Kasumi-1 (cell line): Measurements from ENCODE around the gene C19orf44.
"Not testable (repeated sequence)": the region's sequence is repeated elsewhere in the genome, so short reads cannot be mapped to it uniquely, and the experiment has no call there.

Experiments
- DNase-seq, 2 experiments: peaks; one replicate each; lab custom pipeline; 2025; lab: John Stamatoyannopoulos, UW

The C19orf44 gene

DNA sequence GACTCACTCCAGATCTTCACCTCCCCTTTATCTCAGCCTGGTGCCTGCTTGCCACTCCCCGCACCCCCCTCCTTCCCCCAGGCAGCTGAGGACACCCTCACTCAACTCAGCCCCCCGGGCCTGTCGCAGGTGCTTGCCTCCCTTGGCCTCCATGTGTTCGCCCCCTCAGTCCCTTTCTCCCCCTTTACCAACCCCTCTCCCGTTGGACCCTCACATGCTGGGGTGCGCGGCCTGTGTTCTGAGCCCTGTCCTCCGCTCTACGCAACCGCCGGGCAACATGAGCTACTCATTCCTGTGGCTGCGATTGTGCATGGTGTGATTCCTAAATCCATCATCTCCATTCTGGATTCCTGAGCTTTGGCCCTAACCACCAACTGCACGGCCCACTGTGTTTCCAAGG, 40.9 kb downstream of the C19orf44 start:
- no peak for DNase-seq

- DNase-seq = no peak
Observed at GRCh38 chr19:16540948-16541347, 44.8 kb downstream of the C19orf44 start.

- DNase-seq = peak in 1 of 2 experiments; percentile 33
Observed at GRCh38 chr19:16541526-16542044, 45.4 kb downstream of the C19orf44 start.

- peak; percentile 93 to 94 for DNase-seq
Observed at GRCh38 chr19:16542045-16542909, 46.1 kb downstream of the C19orf44 start, which contains the start of gene CHERP. CHERP (minus strand) TSS chr19:16542437; CDS start chr19:16542378, 59 bp downstream.

GRCh38 chr19:16542910-16543472, 46.8 kb downstream of the C19orf44 start:
- peak; percentile 33 to 48 for DNase-seq

DNA sequence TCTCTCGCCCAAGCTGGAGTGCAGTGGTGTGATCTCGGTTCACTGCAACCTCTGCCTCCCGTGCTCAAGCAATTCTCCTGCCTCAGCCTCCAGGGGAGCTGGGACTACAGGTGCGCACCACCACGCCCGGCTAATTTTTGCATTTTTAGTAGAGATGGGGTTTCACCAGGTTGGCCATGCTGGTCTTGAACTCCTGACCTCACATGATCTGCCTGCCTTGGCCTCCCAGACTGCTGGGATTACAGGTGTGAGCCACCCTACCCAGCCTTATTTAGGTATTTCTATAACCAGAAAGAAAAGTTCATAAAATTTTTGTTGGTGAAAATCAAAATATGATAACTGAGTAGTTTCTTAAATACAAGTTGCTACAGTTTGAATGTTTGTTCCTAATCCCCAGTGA, 47.5 kb downstream of the C19orf44 start:
- not testable (repeated sequence) for DNase-seq

DNA sequence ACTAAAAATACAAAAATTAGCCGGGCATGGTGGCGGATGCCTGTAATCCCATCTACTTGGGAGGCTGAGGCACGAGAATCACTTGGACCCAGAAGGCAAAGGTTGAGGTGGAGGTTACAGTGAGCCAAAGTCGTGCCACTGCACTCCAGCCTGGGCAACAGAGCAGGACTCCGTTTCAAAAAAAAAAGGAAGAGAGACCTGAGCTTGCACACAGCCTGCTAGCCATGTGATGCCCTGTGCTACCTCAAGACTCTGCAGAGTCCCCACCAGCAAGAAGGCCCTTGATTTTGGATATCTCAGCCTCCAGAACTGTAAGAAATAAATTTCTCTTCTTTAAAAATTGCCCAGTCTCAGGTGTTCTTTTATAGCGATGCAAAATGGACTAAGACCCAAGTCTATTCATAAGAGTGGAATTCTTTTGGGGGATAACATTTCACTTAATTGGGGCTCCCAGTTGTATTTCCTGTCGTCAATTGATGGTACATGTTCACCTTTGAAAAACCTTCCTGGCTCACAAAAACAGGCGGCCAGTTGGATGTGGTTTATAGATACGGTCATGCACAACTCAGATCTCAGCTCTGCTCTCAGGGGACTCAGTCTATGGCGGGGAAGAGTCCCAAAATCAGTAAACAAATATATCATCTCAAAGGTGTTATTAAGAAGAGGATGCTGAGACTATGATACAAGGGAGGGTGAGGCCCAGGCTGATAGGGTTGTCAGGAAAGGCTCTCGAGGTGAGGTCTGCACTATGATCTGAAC, 48.5 kb downstream of the C19orf44 start:
- DNase-seq = no peak

DNA sequence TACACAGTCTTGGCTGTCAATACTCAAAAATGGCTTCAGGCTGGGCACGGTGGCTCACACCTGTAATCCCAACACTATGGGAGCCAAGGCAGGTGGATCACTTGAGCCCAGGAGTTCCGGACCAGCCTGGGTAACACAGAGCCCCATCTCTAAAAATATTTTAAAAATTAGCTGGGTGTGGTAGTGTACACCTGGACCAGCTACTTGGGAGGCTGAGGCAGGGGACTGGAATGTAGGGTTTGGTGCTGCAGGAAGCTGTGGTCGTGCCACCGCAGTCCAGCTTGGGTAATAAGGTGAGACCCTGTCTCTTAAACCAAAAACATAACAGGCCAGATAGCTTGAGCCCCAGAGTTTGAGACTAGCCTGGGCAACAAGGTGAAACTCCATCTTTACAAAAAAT, 52.8 kb downstream of the C19orf44 start:
- DNase-seq = no peak

- DNase-seq = not testable (repeated sequence)
Observed at GRCh38 chr19:16551902-16552301, 55.7 kb downstream of the C19orf44 start.

DNA sequence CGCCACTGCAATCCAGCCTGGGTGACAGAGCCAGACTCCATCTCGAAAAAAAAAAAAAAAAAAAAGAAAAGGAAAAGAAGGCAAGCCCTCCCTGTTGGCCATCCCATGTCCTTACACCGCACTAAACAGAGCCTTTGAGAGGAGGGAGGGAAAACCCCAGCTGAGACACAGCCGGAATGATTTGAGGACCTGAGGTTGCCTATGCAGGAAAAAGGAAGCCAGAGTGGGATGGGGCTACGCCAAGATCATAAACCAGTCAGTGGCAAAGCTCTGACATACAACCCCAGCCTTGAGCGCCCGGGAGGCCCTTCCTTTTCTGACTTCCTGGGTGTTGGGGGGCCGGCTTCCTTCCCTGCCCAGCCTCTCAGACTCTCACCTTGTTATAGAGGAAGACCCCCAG, 58.6 kb downstream of the C19orf44 start:
- DNase-seq = peak; percentile 89 to 90

GRCh38 chr19:16559780-16560276, 63.6 kb downstream of the C19orf44 start:
- DNase-seq = no peak

DNA sequence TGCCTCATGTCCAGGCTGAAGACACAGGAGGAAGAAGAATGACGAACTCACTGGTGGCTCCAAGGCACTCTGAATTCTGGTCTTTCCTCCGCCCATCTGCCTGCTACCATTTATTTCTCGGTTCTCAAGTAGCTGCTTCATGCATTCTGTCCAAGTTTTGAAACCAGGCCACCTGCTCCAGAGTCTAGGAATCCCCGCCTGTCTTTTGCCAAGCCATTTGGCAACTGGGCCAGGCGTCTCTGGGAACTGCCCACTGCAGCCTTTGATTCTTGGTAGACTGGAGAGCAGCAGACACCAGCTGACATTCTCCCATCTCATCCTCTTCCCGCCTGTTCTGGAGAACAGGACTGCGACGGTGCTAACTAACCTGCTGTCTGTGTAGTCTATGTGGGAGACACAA, 65.2 kb downstream of the C19orf44 start:
- no peak for DNase-seq

- no peak for DNase-seq
Observed at GRCh38 chr19:16562608-16563025, 66.4 kb downstream of the C19orf44 start.

- no peak for DNase-seq
Observed at GRCh38 chr19:16564842-16565241, 68.6 kb downstream of the C19orf44 start.

GRCh38 chr19:16566161-16566560, 70.0 kb downstream of the C19orf44 start:
- DNase-seq = peak; percentile 21 to 59

DNA sequence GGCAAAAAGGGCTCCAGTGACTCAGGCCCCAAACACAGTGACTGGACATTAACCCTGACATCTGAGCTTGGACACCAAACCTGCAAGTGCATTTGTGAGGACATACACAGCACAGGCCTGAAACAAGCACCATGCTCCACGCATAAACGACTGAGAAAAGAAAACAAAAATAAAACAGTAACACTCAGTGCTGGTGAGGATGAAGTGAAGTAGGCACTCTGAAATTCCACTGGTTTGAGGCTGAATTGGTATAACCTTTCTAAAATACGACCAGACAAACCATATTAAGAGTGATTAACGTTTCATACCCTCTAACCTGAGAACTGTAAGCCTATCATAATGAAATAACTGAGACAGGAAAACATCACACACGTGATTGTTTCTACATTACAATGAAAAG, 70.5 kb downstream of the C19orf44 start:
- no peak for DNase-seq

DNA sequence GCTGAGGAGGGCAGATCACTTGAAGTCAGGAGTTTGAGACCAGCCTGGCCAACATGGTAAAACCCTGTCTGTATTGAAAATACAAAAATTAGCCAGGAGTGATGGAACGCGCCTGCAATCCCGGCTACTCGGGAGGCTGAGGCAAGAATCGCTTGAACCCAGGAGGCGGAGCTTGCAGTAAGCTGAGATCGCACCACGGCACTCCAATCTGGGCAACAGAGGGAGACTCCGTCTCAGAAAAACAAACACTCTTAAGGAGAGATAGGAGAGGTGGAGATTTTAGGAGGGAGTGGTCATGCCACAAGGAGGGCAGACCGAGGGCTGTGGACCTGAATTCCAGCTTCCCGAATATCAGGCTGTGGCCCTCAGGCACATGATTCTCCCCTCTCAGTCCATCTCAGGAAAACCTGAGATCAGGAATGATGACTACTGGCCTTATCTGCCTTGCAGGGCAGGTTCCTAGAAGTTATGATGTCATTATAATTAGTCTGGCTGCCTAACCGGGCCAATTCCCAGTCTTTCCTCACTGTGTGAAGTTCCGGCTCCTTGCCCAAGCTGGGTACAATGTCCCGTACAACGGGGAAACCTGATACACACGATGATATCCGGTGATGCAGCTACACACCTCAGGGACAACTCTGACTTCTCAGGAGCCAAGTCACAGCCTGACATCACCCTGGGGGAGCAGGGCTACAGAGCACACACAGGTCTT, 73.6 kb downstream of the C19orf44 start:
- DNase-seq = no peak
